NOMO-1 treated with dmso at 0.1 percent for 144 hours (cell line): ENCODE data around the gene GPR37.

Source experiments
- DNase-seq: peaks from one replicate; lab custom pipeline; 2025; ENCODE audit not compliant: unreplicated experiment; lab: John Stamatoyannopoulos, UW

Gene GPR37

GRCh38 chr7:124781418-124781817, 15.8 kb upstream of the GPR37 start:
- DNase-seq = no peak

GRCh38 chr7:124780608-124781007, 15.0 kb upstream of the GPR37 start:
- DNase-seq = no peak

GRCh38 chr7:124780056-124780455, 14.5 kb upstream of the GPR37 start:
- no peak for DNase-seq

GRCh38 chr7:124779620-124780019, 14.0 kb upstream of the GPR37 start:
- DNase-seq = no peak

GRCh38 chr7:124779194-124779593, 13.6 kb upstream of the GPR37 start:
- DNase-seq = no peak

GRCh38 chr7:124777268-124777667, 11.7 kb upstream of the GPR37 start:
- DNase-seq = no peak

GRCh38 chr7:124776153-124776552, 10.6 kb upstream of the GPR37 start:
- no peak for DNase-seq

- DNase-seq = no peak
Measured at GRCh38 chr7:124775422-124775821, 9.8 kb upstream of the GPR37 start.

- no peak for DNase-seq
Measured at GRCh38 chr7:124773938-124774337, 8.3 kb upstream of the GPR37 start.

GRCh38 chr7:124773339-124773738, 7.7 kb upstream of the GPR37 start:
- no peak for DNase-seq

- DNase-seq = no peak
Measured at GRCh38 chr7:124769136-124769535, 3.5 kb upstream of the GPR37 start.

GRCh38 chr7:124768525-124768924, 2.9 kb upstream of the GPR37 start:
- no peak for DNase-seq

GRCh38 chr7:124764847-124765400, 668 bp downstream of the GPR37 start:
- no peak for DNase-seq

GRCh38 chr7:124764051-124764846, 1.3 kb downstream of the GPR37 start:
- no peak for DNase-seq

- DNase-seq = no peak
Measured at GRCh38 chr7:124762611-124763143, 2.9 kb downstream of the GPR37 start.

GRCh38 chr7:124761164-124761715, 4.4 kb downstream of the GPR37 start:
- no peak for DNase-seq

- DNase-seq = no peak
Measured at GRCh38 chr7:124758327-124758726, 7.3 kb downstream of the GPR37 start.

- no peak for DNase-seq
Measured at GRCh38 chr7:124754576-124755268, 10.9 kb downstream of the GPR37 start.

- no peak for DNase-seq
Measured at GRCh38 chr7:124752310-124752709, 13.3 kb downstream of the GPR37 start.

- DNase-seq = no peak
Measured at GRCh38 chr7:124751027-124751426, 14.6 kb downstream of the GPR37 start.

GRCh38 chr7:124747072-124747471, 18.5 kb downstream of the GPR37 start:
- DNase-seq = no peak

- no peak for DNase-seq
Measured at GRCh38 chr7:124738639-124739038, 27.0 kb downstream of the GPR37 start.
